ENCODE measurements around the gene MKNK1. TPM values are rescaled to one million over a fixed set of nuclear protein-coding genes. Genes with fewer than 3 reads are reported as not detected.

Gene MKNK1
- total and polyA plus RNA-seq, 2 donors (not counting 1 experiment from before 2014, with no cell fraction given), result 51.0 to 73.0 TPM

DNA sequence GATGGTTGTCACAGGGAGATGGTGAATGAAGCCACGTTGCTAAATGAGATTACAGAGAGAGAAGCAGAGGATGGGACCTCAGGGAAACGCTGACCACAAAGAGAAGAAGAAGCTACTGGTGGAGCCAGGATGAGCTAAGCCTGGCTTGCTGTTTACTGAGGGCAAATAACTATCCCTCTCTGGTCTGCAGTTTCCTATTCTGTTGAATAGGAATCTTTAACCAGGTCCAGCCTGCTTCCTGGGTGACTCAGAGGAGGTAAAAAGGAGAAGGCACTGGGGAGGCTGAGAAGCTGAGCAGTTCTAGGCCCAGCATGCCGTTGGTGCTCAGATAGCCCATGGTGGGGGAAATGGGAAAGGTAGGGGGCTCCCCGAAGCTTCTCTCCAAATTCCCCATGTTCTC, 84.9 kb downstream of the MKNK1 start:
- Histone ChIP-seq H3K4me2 (replicated peaks; ENCODE audit: low read depth, low read length, poor library complexity, severe bottlenecking) (no peak overlapping the region), H3K27ac (ENCODE audit: low read length in 2 of 2) (no peak overlapping the region), H3K9me3 (ENCODE audit: control extremely low read depth in 1 of 3, control insufficient read depth in 2 of 3, insufficient read depth in 1 of 3, low read length in 2 of 3) (no peaks in the 10 kb centered on the region), H3K79me2 (ENCODE audit: control insufficient read depth, insufficient read depth, low read length) (no peaks in the 10 kb centered on the region), H2AFZ (ENCODE audit: insufficient read depth, low read depth, low read length, poor library complexity, severe bottlenecking) (no peak overlapping the region), H3K4me1 (ENCODE audit: control insufficient read depth in 2 of 2, insufficient read depth in 2 of 2, low read length in 2 of 2) (no peaks in the 10 kb centered on the region), H3K36me3 (replicated peaks in 1 of 2; ENCODE audit: control extremely low read depth in 1 of 2, control insufficient read depth in 1 of 2, extremely low read depth in 1 of 2, insufficient read depth in 2 of 2, low read length in 1 of 2) (no peaks in the 10 kb centered on the region), H3K9ac (ENCODE audit: low read length) (no peak overlapping the region), H3K27me3 (replicated peaks in 1 of 4; ENCODE audit: control extremely low read depth in 1 of 4, control insufficient read depth in 3 of 4, insufficient read depth in 4 of 4, low read length in 3 of 4) (peaks cover 0 to 4% (median 0%) of the 10 kb centered on the region in 4 experiments), H3K4me3 (ENCODE audit: control extremely low read depth in 1 of 5, extremely low read depth in 1 of 5, insufficient read depth in 1 of 5, low read depth in 2 of 5, low read length in 4 of 5) (no peak overlapping the region), H4K20me1 (ENCODE audit: control insufficient read depth, insufficient read depth, low read length, poor library complexity, severe bottlenecking) (no peaks in the 10 kb centered on the region)
- H3K9me3 Mint-ChIP-seq (ENCODE audit: insufficient read depth), result no peaks in the 10 kb centered on the region
- no peak overlapping the region for H3K27ac Mint-ChIP-seq
- no peaks in the 10 kb centered on the region for H3K4me1 Mint-ChIP-seq
- ChIA-PET CTCF (no interaction called here), POLR2A (no interaction called here)
- no peak overlapping the region for H3K4me3 Mint-ChIP-seq
- 68% methylated on average over 3 of the region's 4 CpGs for WGBS (ENCODE audit: insufficient coverage)
- no peak for DNase-seq
- ATAC-seq (ENCODE audit: low read depth), result no peak
- TF ChIP-seq, protein P1, sequence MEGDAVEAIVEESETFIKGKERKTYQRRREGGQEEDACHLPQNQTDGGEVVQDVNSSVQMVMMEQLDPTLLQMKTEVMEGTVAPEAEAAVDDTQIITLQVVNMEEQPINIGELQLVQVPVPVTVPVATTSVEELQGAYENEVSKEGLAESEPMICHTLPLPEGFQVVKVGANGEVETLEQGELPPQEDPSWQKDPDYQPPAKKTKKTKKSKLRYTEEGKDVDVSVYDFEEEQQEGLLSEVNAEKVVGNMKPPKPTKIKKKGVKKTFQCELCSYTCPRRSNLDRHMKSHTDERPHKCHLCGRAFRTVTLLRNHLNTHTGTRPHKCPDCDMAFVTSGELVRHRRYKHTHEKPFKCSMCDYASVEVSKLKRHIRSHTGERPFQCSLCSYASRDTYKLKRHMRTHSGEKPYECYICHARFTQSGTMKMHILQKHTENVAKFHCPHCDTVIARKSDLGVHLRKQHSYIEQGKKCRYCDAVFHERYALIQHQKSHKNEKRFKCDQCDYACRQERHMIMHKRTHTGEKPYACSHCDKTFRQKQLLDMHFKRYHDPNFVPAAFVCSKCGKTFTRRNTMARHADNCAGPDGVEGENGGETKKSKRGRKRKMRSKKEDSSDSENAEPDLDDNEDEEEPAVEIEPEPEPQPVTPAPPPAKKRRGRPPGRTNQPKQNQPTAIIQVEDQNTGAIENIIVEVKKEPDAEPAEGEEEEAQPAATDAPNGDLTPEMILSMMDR (IDR thresholded peaks at IDR 0.05), result no peak
- no peak for TF ChIP-seq EZH2 (IDR thresholded peaks at IDR 0.05; ENCODE audit: borderline replicate concordance, insufficient read depth, low read depth, low read length, poor library complexity, severe bottlenecking)
- intact Hi-C loops (cut with micrococcal nuclease), result no loop called here
- H3K27me3 Mint-ChIP-seq, result peaks cover 42% of the 10 kb centered on the region

DNA sequence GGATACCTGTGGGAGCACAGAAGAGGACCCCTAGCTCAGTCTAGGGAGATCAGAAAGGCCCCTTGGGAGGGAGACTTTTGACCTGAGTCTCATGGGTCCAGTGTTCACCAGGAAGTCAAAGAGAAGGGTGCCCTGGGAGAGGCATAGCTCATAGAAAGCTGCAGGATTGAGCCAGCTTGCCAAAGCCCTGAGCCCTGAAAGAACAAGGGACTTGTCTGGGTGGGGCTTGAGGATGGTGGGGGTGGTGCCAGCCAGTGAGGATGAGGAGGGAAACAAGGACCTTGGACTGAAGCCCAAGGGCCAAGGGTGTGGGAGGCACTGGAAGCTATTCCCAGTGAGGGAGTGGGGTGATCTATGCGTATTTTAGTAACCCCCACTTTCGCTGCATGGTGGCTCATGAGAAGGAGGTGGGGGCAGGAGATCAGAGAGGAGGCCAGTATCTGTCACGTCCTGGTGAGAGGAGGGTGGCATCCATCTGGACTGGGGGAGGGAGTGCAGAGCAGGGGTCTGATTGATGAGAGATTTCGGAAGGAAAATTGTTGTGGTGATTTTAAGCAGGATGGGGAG, 86.1 kb downstream of the MKNK1 start:
- Histone ChIP-seq H3K4me3 (ENCODE audit: control extremely low read depth in 1 of 5, extremely low read depth in 1 of 5, insufficient read depth in 1 of 5, low read depth in 2 of 5, low read length in 4 of 5) (no peak overlapping the region), H3K4me2 (replicated peaks; ENCODE audit: low read depth, low read length, poor library complexity, severe bottlenecking) (no peak overlapping the region), H3K4me1 (ENCODE audit: control insufficient read depth in 2 of 2, insufficient read depth in 2 of 2, low read length in 2 of 2) (no peaks in the 10 kb centered on the region), H3K27me3 (replicated peaks in 1 of 4; ENCODE audit: control extremely low read depth in 1 of 4, control insufficient read depth in 3 of 4, insufficient read depth in 4 of 4, low read length in 3 of 4) (peaks cover 0 to 7% (median 0%) of the 10 kb centered on the region in 4 experiments), H3K27ac (ENCODE audit: low read length in 2 of 2) (no peak overlapping the region), H4K20me1 (ENCODE audit: control insufficient read depth, insufficient read depth, low read length, poor library complexity, severe bottlenecking) (no peaks in the 10 kb centered on the region), H2AFZ (ENCODE audit: insufficient read depth, low read depth, low read length, poor library complexity, severe bottlenecking) (no peak overlapping the region), H3K36me3 (replicated peaks in 1 of 2; ENCODE audit: control extremely low read depth in 1 of 2, control insufficient read depth in 1 of 2, extremely low read depth in 1 of 2, insufficient read depth in 2 of 2, low read length in 1 of 2) (no peaks in the 10 kb centered on the region), H3K9ac (ENCODE audit: low read length) (no peak overlapping the region), H3K9me3 (ENCODE audit: control extremely low read depth in 1 of 3, control insufficient read depth in 2 of 3, insufficient read depth in 1 of 3, low read length in 2 of 3) (no peaks in the 10 kb centered on the region), H3K79me2 (ENCODE audit: control insufficient read depth, insufficient read depth, low read length) (no peaks in the 10 kb centered on the region)
- ATAC-seq (ENCODE audit: low read depth) (no peak), DNase-seq (no peak)
- Mint-ChIP-seq H3K9me3 (ENCODE audit: insufficient read depth) (no peaks in the 10 kb centered on the region), H3K4me3 (no peak overlapping the region), H3K27ac (no peak overlapping the region), H3K27me3 (peaks cover 47% of the 10 kb centered on the region), H3K4me1 (no peaks in the 10 kb centered on the region)
- WGBS (ENCODE audit: insufficient coverage), result 92% methylated on average over 4 of the region's 4 CpGs
- ChIA-PET CTCF (interaction anchor here (1.5 kb wide), 1 partner anchor 71 kb away, joined by 4 read pairs; no protein-coding TSS in a partner anchor), POLR2A (no interaction called here)
- TF ChIP-seq, protein P1 (IDR thresholded peaks at IDR 0.05), result no peak
- no peak for TF ChIP-seq EZH2 (IDR thresholded peaks at IDR 0.05; ENCODE audit: borderline replicate concordance, insufficient read depth, low read depth, low read length, poor library complexity, severe bottlenecking)
- intact Hi-C loops (cut with micrococcal nuclease), result no loop called here
